SK-N-SH (cell line): ENCODE results near the gene ZNF219.

ENCODE experiments used
- EZH2phosphoT487 ChIP-seq: fragments of 200-600 bp; sonication (generic); IDR thresholded peaks from 2 replicates; pipeline ENCODE4 v1.6.1; 2017; ENCODE audit warnings: low read depth, mixed run types, mild to moderate bottlenecking, antibody characterized with exemption, moderate library complexity, borderline replicate concordance
- FOXJ3 ChIP-seq: sonication (generic); formaldehyde crosslinking; IDR thresholded peaks from 2 replicates; pipeline ENCODE4 v1.5.1; 2020; ENCODE audit warnings: mild to moderate bottlenecking, missing genetic modification reagents
- POLR2AphosphoS5 ChIP-seq: IDR thresholded peaks from 2 replicates; pipeline ENCODE4 v1.6.1; 2012; ENCODE audit warnings: low read depth, low read length
- TCF12 ChIP-seq: IDR thresholded peaks from 2 replicates; pipeline ENCODE4 v1.4.0; 2012
- TF ChIP-seq, protein P1 (sequence below): fragments of 200-600 bp; sonication (generic); IDR thresholded peaks from 2 replicates; pipeline ENCODE4 v1.6.1; 2017; ENCODE audit warnings: antibody characterized with exemption, mild to moderate bottlenecking, moderate library complexity
- TF ChIP-seq, protein P2 (sequence below): IDR thresholded peaks from 2 replicates; pipeline ENCODE4 v1.6.1; 2012; ENCODE audit warnings: mild to moderate bottlenecking, low read depth, low read length, moderate library complexity

DNA sequence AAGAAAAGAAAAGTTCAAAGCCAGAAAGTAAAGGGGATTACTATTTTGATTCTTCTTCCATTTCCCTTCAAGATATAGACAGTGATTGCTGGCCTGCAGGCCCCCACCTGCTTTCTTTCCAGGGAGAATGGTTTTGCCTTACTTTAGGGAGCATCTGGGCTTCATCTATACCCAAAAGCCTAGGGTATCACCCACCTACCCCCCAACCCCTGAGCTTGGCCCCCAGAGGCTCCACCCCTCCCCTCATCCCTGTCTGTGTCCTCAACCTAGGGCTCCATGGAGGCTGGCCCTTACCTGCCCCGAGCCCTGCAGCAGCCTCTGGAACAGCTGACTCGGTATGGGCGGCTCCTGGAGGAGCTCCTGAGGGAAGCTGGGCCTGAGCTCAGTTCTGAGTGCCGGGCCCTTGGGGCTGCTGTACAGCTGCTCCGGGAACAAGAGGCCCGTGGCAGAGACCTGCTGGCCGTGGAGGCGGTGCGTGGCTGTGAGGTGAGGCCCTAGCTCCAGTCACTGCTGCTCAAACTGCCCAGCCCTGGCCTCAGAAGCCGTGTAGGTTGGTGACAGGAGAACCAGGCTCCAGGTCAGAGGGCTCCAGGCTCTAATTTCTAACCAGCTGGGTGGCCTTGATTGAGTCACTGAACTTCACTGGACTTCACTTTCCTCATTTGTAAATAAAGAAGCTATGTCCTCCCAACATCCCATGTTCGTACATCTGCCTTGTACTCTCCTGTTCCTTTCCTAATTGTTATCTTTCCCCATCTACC lies 14.7 kb downstream of the ZNF219 start:
- TF ChIP-seq, protein P1, sequence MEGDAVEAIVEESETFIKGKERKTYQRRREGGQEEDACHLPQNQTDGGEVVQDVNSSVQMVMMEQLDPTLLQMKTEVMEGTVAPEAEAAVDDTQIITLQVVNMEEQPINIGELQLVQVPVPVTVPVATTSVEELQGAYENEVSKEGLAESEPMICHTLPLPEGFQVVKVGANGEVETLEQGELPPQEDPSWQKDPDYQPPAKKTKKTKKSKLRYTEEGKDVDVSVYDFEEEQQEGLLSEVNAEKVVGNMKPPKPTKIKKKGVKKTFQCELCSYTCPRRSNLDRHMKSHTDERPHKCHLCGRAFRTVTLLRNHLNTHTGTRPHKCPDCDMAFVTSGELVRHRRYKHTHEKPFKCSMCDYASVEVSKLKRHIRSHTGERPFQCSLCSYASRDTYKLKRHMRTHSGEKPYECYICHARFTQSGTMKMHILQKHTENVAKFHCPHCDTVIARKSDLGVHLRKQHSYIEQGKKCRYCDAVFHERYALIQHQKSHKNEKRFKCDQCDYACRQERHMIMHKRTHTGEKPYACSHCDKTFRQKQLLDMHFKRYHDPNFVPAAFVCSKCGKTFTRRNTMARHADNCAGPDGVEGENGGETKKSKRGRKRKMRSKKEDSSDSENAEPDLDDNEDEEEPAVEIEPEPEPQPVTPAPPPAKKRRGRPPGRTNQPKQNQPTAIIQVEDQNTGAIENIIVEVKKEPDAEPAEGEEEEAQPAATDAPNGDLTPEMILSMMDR: no peak
- TF ChIP-seq EZH2phosphoT487 (no peak), POLR2AphosphoS5 (no peak), TCF12 (no peak), FOXJ3 (CRISPR knock-in tag) (no peak)
- TF ChIP-seq, protein P2, sequence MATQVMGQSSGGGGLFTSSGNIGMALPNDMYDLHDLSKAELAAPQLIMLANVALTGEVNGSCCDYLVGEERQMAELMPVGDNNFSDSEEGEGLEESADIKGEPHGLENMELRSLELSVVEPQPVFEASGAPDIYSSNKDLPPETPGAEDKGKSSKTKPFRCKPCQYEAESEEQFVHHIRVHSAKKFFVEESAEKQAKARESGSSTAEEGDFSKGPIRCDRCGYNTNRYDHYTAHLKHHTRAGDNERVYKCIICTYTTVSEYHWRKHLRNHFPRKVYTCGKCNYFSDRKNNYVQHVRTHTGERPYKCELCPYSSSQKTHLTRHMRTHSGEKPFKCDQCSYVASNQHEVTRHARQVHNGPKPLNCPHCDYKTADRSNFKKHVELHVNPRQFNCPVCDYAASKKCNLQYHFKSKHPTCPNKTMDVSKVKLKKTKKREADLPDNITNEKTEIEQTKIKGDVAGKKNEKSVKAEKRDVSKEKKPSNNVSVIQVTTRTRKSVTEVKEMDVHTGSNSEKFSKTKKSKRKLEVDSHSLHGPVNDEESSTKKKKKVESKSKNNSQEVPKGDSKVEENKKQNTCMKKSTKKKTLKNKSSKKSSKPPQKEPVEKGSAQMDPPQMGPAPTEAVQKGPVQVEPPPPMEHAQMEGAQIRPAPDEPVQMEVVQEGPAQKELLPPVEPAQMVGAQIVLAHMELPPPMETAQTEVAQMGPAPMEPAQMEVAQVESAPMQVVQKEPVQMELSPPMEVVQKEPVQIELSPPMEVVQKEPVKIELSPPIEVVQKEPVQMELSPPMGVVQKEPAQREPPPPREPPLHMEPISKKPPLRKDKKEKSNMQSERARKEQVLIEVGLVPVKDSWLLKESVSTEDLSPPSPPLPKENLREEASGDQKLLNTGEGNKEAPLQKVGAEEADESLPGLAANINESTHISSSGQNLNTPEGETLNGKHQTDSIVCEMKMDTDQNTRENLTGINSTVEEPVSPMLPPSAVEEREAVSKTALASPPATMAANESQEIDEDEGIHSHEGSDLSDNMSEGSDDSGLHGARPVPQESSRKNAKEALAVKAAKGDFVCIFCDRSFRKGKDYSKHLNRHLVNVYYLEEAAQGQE: no peak
